CD4-positive, alpha-beta T cell treated with Interleukin-15 for 4 hours (primary cell): ENCODE data around the gene TMEM119.
"Not testable (repeated sequence)": the region's sequence is repeated elsewhere in the genome, so short reads cannot be mapped to it uniquely, and the experiment has no call there.

Experiments used
- DNase-seq: peaks from one replicate; pipeline ENCODE4 v3.0.0-alpha.2; 2020; ENCODE audit warnings: low spot score

TMEM119 gene

DNA sequence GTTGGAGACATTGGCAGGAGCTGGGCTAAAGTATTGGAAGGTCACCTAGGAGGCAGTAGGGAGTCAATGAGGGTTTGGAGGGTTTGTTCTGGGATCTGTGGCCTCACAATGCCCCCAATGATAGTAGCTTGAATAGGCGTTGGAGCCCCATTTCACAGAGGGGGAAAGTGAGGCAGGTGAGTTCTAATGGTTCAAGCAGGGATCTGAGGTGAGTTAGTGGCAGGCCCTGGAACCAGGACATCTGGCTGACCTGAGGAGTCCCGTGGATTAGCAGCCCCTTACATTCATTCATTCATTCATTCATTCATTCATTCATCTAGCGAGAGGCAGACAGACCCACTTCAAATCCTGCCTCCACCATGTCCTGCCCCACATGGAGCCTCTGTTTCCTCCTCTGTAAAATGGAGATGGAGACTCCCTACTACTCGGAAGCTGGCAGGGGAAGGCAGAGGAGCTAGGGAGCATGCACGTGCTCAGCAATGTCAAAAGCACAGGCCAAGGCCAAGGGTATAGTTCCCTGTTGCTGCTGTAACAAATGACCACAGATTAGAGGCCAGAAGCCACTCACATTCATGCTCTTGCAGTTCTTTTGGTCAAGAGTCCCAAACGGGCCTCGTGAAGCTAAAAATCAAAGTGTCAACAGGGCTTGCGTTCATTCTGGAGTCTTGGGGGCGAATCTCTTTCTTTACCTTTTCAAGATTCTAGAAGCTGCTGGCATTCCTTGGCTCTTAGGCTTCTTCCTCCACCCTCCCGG, 2.2 kb upstream of the TMEM119 start:
- DNase-seq: no peak

DNA sequence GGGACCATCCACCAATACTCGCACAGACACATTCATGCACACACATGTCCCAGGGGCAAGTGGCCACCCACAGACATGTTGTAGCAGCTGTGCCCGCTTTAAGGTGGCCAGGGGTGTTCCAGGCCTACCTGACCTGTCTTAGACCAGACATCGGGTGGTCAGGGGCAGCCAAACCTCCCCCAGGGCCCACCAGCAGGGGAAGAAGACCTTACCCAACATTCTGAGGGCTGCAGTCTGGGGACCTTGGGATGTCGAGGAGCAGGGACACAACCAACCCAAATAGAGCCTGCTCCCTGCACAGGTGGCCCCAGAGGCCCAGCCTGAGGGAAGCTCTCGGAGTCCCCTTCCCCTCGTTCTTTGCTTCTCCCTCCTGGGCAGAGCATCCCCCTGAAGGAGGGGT, 1.7 kb upstream of the TMEM119 start:
- DNase-seq: no peak

DNA sequence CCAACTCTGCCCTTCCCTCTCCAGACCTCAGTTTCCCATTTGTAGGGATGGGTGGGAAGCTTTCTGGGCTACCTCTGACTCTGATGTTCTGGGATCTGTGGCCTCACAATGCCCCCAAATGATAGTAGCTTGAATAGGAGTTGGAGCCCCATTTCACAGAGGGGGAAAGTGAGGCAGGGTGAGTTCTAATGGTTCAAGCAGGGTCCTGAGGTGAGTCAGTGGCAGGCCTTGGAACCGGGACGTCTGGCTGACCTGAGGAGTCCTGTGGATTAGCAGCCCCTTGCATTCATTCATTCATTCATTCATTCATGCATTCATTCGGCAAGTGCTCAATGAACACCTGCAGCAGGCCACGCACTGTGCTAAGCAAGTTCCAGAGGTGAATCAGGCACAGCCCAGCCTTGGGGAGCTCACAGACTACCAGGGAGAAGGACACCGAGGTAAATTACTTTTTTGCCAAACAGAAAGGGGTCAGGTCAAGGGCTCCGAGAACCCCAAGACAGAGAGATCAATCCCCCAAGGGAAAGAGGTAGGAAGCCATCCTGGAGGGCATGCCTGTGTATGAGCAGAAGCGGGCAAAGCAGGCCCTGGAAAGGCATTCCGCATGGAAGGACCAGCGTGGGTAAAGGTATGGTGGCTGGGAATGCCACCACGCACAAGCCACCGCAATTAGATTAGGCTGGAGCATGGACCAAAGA, 818 bp upstream of the TMEM119 start:
- DNase-seq: no peak

DNA sequence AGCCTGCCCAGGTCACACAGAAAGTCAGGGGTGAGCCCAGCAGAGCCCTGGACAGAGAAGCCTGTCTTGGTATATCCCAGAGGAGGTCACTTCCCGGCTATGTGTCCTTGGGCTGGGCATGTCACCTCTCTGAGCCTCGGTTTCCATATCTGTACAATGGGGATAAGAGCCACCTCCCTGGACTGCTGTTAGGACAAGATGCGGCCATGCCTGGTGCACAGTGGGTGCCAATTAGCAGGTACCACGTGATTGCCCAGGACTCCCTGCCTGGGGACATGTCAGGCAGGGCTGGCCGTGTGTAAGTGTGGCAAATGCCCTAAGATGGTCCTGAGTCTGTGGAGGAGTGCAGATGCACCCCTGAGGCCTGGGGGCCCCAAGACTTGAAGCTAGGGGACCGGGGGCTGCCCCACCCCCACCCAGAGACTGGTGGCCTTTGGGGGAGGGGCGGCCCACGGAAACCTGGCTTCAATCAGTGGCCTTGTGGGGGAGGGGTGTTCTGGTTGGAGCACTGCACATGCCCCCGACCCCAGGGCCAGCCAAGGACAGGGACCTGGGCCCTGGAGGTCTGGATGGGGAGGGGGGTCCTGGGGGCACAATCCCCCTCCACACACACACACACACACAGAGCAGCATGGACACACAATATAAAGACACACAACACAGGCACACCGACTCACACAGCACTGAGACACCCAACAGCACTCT, 878 bp downstream of the TMEM119 start:
- no peak for DNase-seq

DNA sequence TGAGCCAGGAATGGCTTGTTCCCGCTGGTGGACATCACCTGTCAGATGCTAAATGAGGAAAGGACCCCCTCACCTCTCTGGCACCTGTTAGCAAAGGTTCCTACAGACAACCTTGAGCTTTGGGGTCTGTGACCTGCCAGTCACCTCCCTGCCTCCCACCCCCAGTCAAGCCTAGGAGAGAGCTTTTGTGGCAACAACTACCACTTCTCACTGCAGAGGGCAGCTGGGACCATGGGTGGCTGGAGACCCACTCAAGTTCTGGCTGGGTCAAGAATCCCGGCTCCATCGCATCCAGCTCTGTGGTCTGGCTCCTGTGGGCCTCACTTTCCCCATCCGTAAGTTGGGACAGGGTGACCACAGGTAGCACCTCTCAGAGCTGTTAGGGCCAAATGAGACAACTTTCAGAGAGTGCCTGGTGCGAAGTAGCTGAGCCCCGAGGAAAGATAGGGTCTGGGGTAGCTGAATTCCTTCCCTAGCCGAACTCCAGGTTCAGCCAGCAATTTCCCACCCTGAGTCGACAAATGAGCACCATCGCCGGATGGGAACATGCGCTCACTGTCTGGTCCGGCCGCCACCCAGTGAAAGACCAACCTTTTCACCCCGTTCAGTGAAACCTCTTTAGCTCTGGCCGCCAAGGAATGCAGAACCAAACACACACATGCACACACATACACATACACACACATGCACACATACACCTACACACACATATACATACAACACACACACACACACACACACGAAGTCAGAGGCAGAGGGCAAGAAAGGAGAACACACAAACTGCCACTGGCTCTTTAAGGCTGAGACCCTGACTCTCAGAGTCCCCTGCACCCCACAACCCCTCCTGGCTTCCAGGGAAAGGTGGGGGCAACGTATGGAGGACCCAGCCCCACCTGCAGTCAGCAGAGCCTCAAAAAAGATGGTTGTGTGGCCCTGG, 1.9 kb downstream of the TMEM119 start:
- no peak for DNase-seq

DNA sequence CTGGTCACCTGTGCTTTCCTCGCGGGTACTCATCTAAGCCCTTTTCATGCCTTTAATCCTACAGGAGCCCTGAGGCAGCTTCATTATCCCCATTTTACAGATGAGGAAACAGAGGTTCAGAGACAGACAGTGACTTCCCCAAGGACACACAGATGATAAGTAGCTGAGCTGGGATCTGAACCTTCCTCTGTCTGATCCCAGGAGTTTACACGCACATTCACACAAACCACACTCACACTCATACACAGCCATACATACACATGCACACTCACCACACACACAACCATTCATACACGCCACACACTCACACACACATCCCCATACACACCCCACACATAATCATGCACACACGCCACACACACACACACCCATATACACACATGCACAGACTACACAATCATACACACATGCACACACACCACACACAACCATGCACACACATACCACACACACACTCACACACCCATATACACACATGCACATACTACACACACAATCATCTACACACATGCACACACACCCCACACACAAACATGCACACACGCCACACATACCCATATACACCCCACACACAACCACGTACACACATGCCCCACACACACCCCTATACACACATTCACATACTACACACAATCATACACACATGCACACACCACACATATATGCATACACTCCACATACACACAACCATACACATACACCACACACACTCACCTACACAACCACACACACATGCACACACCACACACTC, 2.7 kb downstream of the TMEM119 start:
- no peak for DNase-seq

DNA sequence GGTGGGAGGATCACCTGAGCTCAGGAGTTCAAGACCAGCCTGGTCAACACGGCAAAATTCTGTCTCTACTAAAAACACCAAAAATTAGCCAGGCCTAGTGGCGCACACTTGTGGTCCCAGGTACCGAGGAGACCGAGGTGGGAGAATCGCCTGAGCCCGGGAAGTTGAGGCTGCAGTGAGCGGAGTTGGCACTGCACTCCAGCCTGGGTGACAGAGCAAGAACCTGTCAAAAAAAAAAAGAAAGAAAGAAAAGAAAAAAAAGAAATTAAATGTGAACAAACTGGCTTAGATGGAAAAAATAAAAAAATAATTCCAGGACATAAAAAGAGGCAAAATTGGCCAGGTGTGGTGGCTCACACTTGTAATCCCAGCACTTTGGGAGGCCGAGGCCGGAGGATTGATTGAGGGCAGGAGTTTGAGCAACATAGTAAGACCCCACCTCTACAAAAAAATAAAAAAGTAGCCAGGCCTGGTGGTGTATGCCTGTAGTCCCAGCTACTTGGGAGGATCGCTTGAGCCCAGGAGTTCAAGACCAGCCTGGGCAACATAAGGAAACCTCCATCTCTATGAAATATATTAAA, 3.5 kb downstream of the TMEM119 start:
- no peak for DNase-seq

DNA sequence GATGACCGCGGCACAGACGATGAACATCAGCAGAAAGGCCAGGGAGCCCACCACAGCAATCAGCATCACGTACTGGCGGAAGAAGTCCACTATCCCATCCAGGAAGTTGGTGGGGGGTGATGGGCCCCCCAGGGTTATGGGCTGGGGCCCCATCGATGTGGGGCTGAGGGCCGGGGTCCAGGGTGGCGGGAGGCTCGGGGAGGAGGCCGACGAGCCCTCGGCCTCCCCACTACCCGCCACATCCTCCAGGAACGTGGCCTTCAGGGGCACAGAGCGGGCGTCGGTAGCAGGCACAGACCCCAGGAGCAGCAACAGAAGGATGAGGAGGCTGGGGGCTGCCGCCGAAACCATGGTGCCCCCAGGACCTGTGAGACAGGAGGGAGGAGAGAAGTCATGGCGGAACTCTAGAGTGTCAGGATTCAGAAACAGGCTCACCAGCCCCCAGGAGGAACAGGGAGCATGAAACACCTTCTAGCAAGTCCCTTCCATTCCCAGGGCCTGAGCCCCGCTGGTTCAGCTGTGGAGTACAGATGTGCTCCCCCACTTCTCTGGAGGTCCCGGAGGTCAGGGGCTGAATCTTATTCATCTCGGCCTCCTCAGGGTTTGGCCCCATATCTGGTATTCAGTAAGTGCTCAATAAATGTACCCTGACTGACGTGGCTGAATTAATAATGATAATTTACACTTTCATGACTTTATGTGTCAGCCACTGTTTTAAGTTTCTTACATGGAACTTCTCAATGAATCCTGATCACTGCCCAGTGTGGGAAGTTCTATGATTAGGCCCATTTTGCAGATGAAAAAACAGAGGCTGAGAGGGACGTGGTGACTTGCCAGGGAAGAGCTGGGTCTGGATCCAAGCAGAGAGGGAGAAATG, 5.6 kb downstream of the TMEM119 start:
- no peak for DNase-seq

DNA sequence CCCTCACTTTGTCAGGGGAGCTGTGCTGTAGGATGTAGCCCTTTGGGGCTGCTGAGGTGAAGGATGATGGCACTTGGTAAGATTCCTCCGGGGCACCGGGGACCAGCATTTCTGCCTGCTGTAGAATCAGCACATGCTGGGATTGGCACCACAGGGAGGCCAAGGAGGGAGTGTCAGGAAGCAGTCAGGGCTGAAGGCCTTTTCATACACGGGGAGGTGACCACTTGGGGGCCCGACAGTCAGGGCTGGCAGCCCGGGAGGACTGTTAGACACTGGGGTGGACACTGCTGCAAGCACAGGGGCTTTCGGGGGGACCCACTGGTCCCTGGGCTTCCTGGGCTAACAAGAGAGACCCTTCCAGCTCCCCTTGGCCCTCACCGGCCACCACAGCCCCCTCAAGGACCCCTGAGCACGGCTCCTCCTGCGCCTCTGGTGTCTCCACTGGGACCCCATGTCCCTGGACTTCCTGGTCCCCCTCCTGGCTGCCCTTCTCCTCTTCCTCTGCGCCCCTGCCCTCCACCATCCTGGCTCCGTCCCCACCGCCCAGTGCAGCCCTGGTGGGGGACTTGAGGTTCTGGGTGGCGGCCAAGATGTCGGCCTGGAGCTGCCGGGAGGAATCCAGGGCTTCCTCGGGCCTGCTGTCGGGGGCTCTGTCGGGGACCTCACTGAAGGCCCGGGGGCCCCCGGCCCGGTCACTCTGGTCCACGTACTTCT, 6.5 kb downstream of the TMEM119 start:
- DNase-seq: no peak

DNA sequence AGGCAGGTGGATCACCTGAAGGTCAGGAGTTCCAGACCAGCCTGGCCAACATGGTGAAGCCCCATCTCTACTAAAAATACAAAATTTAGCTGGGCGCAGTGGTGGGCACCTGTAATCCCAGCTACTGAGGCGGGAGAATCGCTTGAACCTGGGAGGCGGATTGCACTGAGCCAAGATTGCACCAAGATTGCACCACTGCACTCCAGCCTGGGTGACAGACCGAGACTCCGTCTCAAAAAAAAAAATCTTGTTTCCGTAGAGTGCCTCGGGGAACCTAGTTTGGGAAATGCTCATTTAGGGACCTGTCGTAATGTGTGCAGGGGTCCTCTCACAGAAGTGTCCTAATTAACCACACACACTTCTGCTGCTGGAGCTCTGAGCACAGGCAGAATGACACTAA, 7.4 kb downstream of the TMEM119 start:
- not testable (repeated sequence) for DNase-seq

DNA sequence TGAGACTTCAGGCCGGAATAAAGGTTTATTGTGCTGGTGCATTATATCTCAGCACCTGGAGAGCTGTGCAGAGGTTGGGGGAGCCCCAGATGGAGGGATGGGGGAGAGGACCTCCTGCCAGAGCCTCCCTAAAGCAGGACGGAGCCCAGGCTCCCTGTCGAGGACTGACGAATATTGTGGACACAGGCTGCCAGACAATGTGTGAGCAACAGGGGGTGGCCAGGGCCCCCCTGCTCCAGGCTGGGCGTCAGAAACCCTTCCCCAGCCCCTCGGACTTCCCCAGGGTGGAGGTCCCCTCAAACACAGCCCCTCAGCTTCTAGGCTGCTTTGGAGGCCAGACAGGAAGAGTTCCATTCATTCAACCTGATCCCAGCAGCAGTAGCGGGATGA, 8.0 kb downstream of the TMEM119 start:
- DNase-seq: no peak

DNA sequence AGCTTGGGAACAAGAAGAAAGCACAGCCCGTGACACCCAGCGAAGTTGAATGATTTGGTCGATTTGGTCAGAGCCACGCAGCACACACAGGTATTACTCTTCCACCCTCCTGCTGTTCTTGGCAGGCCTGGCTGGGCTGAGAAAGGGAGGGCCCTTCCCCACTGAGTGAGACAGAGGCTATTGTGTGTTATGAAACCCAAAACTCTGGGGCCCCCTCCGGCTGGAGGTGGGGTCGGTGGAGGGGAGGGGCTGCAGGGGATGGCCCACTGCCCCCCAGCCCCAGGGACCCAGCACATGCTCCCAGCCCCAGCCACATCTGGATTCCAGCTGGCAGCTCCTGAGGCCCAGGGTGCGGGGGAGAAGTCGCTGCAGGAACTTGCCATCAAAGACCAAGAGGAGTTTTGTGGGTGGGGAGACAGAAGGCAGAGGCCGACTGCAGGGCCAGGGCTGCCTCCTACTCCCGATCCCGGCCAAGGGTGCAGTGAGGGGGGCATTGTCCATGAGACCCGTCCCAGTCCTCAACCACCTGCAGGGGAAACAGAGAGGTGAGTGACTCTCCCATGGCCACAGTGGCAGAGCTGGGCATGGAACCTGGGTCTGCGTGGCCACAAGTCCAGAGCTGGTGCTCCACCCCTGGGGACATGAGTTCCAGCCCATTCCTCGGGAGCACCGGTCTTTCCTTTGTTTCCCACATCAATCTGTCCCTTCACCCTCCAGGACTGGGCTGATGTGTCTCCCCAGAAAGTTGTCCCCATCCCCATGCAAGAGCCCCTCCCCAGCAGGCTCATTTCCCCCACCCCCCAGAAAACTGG, 8.7 kb downstream of the TMEM119 start:
- DNase-seq: no peak

DNA sequence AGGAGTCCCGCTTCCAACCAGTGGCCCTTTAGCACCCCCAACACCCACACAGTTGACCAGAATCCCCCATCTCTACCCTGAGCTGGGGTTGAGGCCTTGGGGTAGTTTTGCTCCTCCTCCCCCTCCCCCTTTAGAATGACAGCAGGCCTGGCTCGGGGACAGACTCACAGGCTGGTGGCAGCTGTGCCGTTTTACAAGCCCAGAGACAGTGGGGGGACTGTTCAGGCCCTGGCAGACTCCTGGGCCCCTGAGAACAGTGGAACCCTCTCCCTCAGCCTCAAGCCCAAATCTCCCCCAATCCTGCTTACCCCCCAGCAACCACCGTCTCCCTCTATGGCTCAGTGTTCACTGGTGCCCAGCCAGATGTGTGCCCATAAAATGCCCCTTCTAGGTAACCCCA, 10.1 kb downstream of the TMEM119 start:
- no peak for DNase-seq

DNA sequence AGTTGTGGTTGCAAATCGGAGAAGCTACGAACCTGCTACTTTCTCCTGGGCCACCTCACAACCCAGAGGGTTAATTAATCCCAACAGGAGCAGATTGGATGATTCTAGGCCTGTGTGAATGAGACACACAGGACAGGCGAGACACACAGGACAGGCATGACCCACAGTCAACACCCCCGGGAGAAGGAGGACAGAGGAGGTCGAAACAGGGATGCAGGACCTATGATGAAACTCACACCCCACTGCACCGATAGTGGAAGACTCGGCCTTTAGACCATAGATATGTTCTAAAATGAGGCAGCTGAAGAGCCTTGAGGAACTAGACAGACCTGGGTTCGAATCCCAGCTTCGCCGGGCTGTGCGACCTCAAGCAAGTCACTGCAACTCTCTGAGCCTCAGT, 11.6 kb downstream of the TMEM119 start:
- no peak for DNase-seq

DNA sequence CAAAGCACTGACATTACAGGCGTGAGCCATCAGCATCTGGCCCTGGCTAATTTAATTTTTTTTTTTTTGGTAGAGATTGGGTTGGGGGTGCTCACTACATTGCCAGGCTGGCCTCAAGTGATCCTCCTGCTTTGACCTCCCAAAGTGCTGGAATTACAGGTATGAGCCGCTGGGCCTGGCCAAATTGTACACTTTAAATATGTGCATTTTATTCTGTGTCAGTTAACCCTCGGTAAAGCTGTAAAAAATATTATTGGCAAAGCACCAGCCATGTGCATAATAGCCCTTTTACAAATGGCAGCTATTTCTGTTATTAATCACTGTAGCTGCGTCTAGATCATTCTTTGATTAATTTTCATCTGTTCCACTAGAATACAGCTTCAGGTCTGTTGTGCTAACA, 12.0 kb downstream of the TMEM119 start:
- no peak for DNase-seq

DNA sequence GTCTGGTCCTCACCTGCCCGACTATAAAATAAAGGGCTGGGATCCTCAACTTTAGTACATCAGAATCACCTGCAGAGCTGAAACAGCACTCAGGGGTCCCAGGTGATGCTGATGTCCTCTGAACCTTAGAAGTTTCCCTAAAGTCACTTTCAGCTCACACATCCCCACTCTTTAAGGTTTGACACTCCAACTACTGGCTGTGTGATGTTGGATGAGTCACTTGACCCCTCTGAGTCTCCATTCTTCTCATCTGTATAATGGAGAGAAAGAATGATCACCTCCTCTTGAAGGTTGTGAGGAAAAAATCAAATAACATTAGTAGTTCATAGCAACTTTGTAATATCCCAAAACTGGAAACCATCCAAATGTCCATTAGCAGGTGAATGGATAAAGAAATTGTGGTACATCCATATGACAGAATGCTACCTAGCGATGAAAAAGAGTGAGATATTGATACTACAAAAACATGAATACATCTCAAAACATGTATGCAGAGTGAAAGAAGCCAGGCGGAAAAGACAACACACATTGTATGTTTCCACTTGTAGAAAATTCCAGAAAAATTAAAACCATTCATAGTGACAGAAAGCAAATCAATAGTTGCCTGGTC, 13.3 kb downstream of the TMEM119 start:
- DNase-seq: no peak

DNA sequence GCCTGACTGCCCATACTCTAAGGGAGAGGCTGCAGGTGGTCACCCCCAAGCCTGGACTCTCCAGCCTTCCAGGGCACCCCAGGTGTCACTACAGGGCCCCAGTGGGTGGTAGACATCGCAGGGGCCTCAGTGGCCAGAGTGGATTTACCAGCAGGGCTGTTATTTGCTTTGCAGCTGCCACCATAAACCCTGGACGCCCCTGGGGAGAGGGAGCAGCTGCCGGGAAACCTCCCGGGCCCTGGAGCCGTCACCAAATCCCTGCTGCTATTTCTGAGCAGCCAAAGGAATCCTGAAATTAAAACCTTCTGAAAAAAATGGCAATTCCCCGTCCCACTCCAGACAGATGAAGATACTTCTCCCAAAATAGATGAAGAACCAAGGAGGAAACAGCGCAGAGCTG, 13.9 kb downstream of the TMEM119 start:
- DNase-seq: no peak
